IMR-90 (cell line): ENCODE results near the gene NCAPG2. TPM values are rescaled to one million over a fixed set of nuclear protein-coding genes. Genes with fewer than 3 reads are reported as not detected.

Experiments
- ATAC-seq: fragments of 200-7000 bp; cut with Tn5 transposase; 2 replicates; pipeline ENCODE4 v1.9.1; 2020; ENCODE audit warnings: low read depth, mild to moderate bottlenecking, moderate library complexity
- BruUV-seq: library from RNA; stranded (reverse); fragments of 400-500 nt; replicated peaks from 2 replicates; lab custom pipeline; 2021; lab: Mats Ljungman, UMichigan
- CTCF ChIA-PET: fragments of 300-600 bp; formaldehyde crosslinking; extraction: SDS; loops from one replicate; lab custom pipeline; 2021; ENCODE audit warnings: antibody characterized with exemption; lab: Yijun Ruan, JAX
- POLR2A ChIA-PET: fragments of 300-600 bp; sonication (Branson Sonifier 250); formaldehyde crosslinking; loops from one replicate; lab custom pipeline; 2022; ENCODE audit warnings: antibody characterized with exemption; ENCODE audit not compliant: unreplicated experiment; lab: Charles Lee
- DNase-seq: peaks from one replicate; pipeline ENCODE4 v3.0.0; 2013
- H2AFZ ChIP-seq: replicated peaks from 2 replicates; pipeline ENCODE3; 2013; ENCODE audit warnings: low read length, mild to moderate bottlenecking; ENCODE audit not compliant: poor library complexity
- H2AK5ac ChIP-seq: 2 replicates; pipeline ENCODE4 v1.6.1; 2013; ENCODE audit warnings: low read depth, low read length, inconsistent platforms
- H2AK9ac ChIP-seq: replicated peaks from 2 replicates; pipeline ENCODE3; 2013; ENCODE audit warnings: mild to moderate bottlenecking, low read depth, low read length, moderate library complexity; ENCODE audit not compliant: poor library complexity
- H2BK120ac ChIP-seq: 2 replicates; pipeline ENCODE4 v1.6.1; 2013; ENCODE audit warnings: low read depth, low read length, inconsistent platforms
- H2BK15ac ChIP-seq: 3 replicates; pipeline ENCODE4 v1.6.1; 2013; ENCODE audit warnings: low read depth, low read length, inconsistent platforms
- H2BK20ac ChIP-seq: 2 replicates; pipeline ENCODE4 v1.6.1; 2013; ENCODE audit warnings: low read depth, mild to moderate bottlenecking, inconsistent platforms, low read length, moderate library complexity
- H2BK5ac ChIP-seq: 2 replicates; pipeline ENCODE4 v1.6.1; 2013; ENCODE audit warnings: mild to moderate bottlenecking, low read depth, low read length, inconsistent platforms; ENCODE audit not compliant: poor library complexity, severe bottlenecking
- H3K14ac ChIP-seq: replicated peaks from 2 replicates; pipeline ENCODE4 v1.6.1; 2013; ENCODE audit warnings: low read depth, low read length, inconsistent platforms
- H3K18ac ChIP-seq: 2 replicates; pipeline ENCODE4 v1.6.1; 2013; ENCODE audit warnings: low read depth, low read length, control low read depth
- H3K23ac ChIP-seq: 2 replicates; pipeline ENCODE4 v1.6.1; 2013; ENCODE audit warnings: low read depth, low read length, inconsistent platforms
- H3K27ac ChIP-seq: 2 replicates; pipeline ENCODE4 v1.5.1; 2013; ENCODE audit warnings: mild to moderate bottlenecking, control low read depth, low read length; ENCODE audit not compliant: insufficient read depth
- H3K27me3 ChIP-seq: 2 replicates; pipeline ENCODE4 v1.6.1; 2013; ENCODE audit warnings: low read length; ENCODE audit not compliant: control insufficient read depth, insufficient read depth
- H3K36me3 ChIP-seq: 2 replicates; pipeline ENCODE4 v1.6.1; 2013; ENCODE audit warnings: low read length, mixed read lengths; ENCODE audit not compliant: control insufficient read depth, insufficient read depth
- H3K4ac ChIP-seq: 2 replicates; pipeline ENCODE4 v1.6.1; 2013; ENCODE audit warnings: low read depth, low read length, inconsistent platforms
- H3K4me1 ChIP-seq: 2 replicates; pipeline ENCODE4 v1.6.1; 2013; ENCODE audit warnings: low read length, mixed read lengths; ENCODE audit not compliant: control insufficient read depth, insufficient read depth
- H3K4me2 ChIP-seq: 2 replicates; pipeline ENCODE4 v1.6.1; 2013; ENCODE audit warnings: low read depth, mild to moderate bottlenecking, control low read depth, low read length, moderate library complexity
- H3K4me3 ChIP-seq: 2 replicates; pipeline ENCODE4 v1.5.1; 2013; ENCODE audit warnings: low read depth, mild to moderate bottlenecking, control low read depth, low read length, moderate library complexity; ENCODE audit not compliant: insufficient read depth
- H3K56ac ChIP-seq: 2 replicates; pipeline ENCODE4 v1.6.1; 2013; ENCODE audit warnings: low read length, inconsistent platforms; ENCODE audit not compliant: insufficient read depth; ENCODE audit errors: extremely low read depth
- H3K79me1 ChIP-seq, 2 experiments: 2 replicates each; pipeline ENCODE4 v1.6.1; 2013; ENCODE audit warnings: low read length in 2 of 2, inconsistent platforms in 1 of 2, low read depth in 1 of 2
- H3K9ac ChIP-seq: 2 replicates; pipeline ENCODE4 v1.6.1; 2013; ENCODE audit warnings: low read depth, low read length, control low read depth
- H3K9me1 ChIP-seq: 2 replicates; pipeline ENCODE4 v1.6.1; 2013; ENCODE audit warnings: low read length, inconsistent platforms; ENCODE audit not compliant: insufficient read depth
- H3K9me3 ChIP-seq: 2 replicates; pipeline ENCODE4 v1.6.1; 2013; ENCODE audit warnings: low read length; ENCODE audit not compliant: control insufficient read depth, insufficient read depth
- H4K20me1 ChIP-seq: 2 replicates; pipeline ENCODE4 v1.6.1; 2013; ENCODE audit warnings: low read length, inconsistent platforms; ENCODE audit not compliant: insufficient read depth
- H4K5ac ChIP-seq: 2 replicates; pipeline ENCODE4 v1.6.1; 2013; ENCODE audit warnings: mild to moderate bottlenecking, low read depth, low read length, control low read depth
- H4K8ac ChIP-seq, 2 experiments: 2 replicates each; pipeline ENCODE4 v1.6.1; 2013; ENCODE audit warnings: low read depth in 2 of 2, low read length in 2 of 2, control low read depth in 1 of 2, inconsistent platforms in 1 of 2
- H4K91ac ChIP-seq: 2 replicates; pipeline ENCODE4 v1.6.1; 2013; ENCODE audit warnings: low read depth, low read length, inconsistent platforms; ENCODE audit not compliant: insufficient read depth
- BHLHE40 ChIP-seq: fragments of 150-350 bp; IDR thresholded peaks from 2 replicates; pipeline ENCODE4 v1.6.1; 2016; ENCODE audit warnings: mild to moderate bottlenecking, low read depth, low read length
- CEBPB ChIP-seq: IDR thresholded peaks from 2 replicates; pipeline ENCODE4 v1.6.1; 2012; ENCODE audit warnings: low read depth, low read length, improper control_type of control experiment
- CHD1 ChIP-seq: IDR thresholded peaks from 2 replicates; pipeline ENCODE4 v1.6.1; 2012; ENCODE audit warnings: low read depth, low read length, improper control_type of control experiment
- FOS ChIP-seq: fragments of 150-350 bp; IDR thresholded peaks from 2 replicates; pipeline ENCODE4 v1.6.1; 2016; ENCODE audit warnings: low read depth, low read length
- MAFK ChIP-seq: IDR thresholded peaks from 2 replicates; pipeline ENCODE4 v1.6.1; 2012; ENCODE audit warnings: low read depth, low read length, improper control_type of control experiment
- MAZ ChIP-seq: IDR thresholded peaks from 2 replicates; pipeline ENCODE4 v1.6.1; 2012; ENCODE audit warnings: low read depth, mild to moderate bottlenecking, low read length, improper control_type of control experiment, moderate library complexity, borderline replicate concordance
- MXI1 ChIP-seq: IDR thresholded peaks from 2 replicates; pipeline ENCODE4 v1.6.1; 2012; ENCODE audit warnings: low read depth, mild to moderate bottlenecking, low read length, moderate library complexity, borderline replicate concordance
- NFE2L2 ChIP-seq: fragments of 150-350 bp; IDR thresholded peaks from 2 replicates; pipeline ENCODE4 v1.6.1; 2016; ENCODE audit warnings: low read depth, mild to moderate bottlenecking, low read length
- POLR2A ChIP-seq: IDR thresholded peaks from 2 replicates; pipeline ENCODE4 v1.6.1; 2012; ENCODE audit warnings: mild to moderate bottlenecking, low read depth, low read length
- RAD21 ChIP-seq: IDR thresholded peaks from 2 replicates; pipeline ENCODE4 v1.6.1; 2012; ENCODE audit warnings: low read length, improper control_type of control experiment
- RCOR1 ChIP-seq: IDR thresholded peaks from 2 replicates; pipeline ENCODE4 v1.6.1; 2012; ENCODE audit warnings: mild to moderate bottlenecking, low read length, improper control_type of control experiment; ENCODE audit not compliant: insufficient replicate concordance
- RFX5 ChIP-seq: IDR thresholded peaks from 2 replicates; pipeline ENCODE4 v1.8.0; 2012; ENCODE audit warnings: low read depth, mild to moderate bottlenecking, low read length, moderate library complexity
- SMC3 ChIP-seq: fragments of 150-350 bp; IDR thresholded peaks from 2 replicates; pipeline ENCODE4 v1.6.1; 2016; ENCODE audit warnings: low read depth, mild to moderate bottlenecking, antibody characterized with exemption, low read length, moderate library complexity
- USF2 ChIP-seq: fragments of 150-350 bp; IDR thresholded peaks from 2 replicates; pipeline ENCODE4 v1.6.1; 2017; ENCODE audit warnings: mild to moderate bottlenecking, antibody characterized with exemption, low read length, low read depth
- WGBS, 2 experiments: methylation state at CpG; one replicate each; pipeline versions ENCODE4 v1.1.5 to v1.1.7; 2013; ENCODE audit warnings: missing lambda C conversion rate in 2 of 2; ENCODE audit not compliant: insufficient read length in 1 of 2; ENCODE audit errors: extremely low coverage in 2 of 2; 5-methylcytosine and 5-hydroxymethylcytosine counted together
- dilution Hi-C: fragments of 300-500 bp; cut with HindIII; formaldehyde crosslinking; loops from one replicate; pipeline ENCODE4 v1.14.3; 2018; ENCODE audit warnings: low sequenced_read_pairs; ENCODE audit not compliant: unreplicated experiment
- in situ Hi-C: fragments of 300-500 bp; cut with MboI; formaldehyde crosslinking; loops from 3 replicates; pipeline ENCODE4 v1.14.3; 2019; ENCODE audit warnings: low sequenced_read_pairs, inconsistent platforms, mixed read lengths
- intact Hi-C: fragments of 100-400 bp; cut with micrococcal nuclease; formaldehyde crosslinking; loops from 2 replicates; pipeline ENCODE4 v1.10.0; 2022
- polyA plus RNA-seq, 3 experiments: library from polyadenylated mRNA; depleted of rRNA; stranded (reverse); fragments of >200 nt; gene quantifications; 2 replicates each; pipeline ENCODE4 v1.2.3, GENCODE V29; 2012; ENCODE audit warnings: low replicate concordance in 1 of 3
- total RNA-seq: library from RNA; depleted of rRNA; stranded (reverse); fragments of >200 nt; gene quantifications from 2 replicates; pipeline ENCODE4 v1.2.3, GENCODE V29; 2012
- TF ChIP-seq, protein P1 (sequence below): fragments of 150-350 bp; IDR thresholded peaks from 2 replicates; pipeline ENCODE4 v1.6.1; 2016; ENCODE audit warnings: low read depth, mild to moderate bottlenecking, low read length, moderate library complexity, borderline replicate concordance
- TF ChIP-seq, protein P2 (sequence below): conservative IDR thresholded peaks from 2 replicates; pipeline ENCODE4 v1.5.1; 2012; ENCODE audit warnings: mild to moderate bottlenecking, low read depth, low read length, improper control_type of control experiment

NCAPG2 gene
- total and polyA plus RNA-seq, 2 of the 4 experiments (the other 2 are of a cell fraction), result 25.6 to 25.8 TPM

GRCh38 chr7:158606129-158606528 lies 98.5 kb downstream of the NCAPG2 start:
- no peaks in the 10 kb centered on the region for H3K4me1 ChIP-seq
- no peak overlapping the region for H4K5ac ChIP-seq
- no peak overlapping the region for H2BK5ac ChIP-seq
- no peaks in the 10 kb centered on the region for H3K9me3 ChIP-seq
- TF ChIP-seq RAD21, result no peak
- TF ChIP-seq USF2, result no peak
- no peak for TF ChIP-seq MAZ
- TF ChIP-seq MXI1, result no peak
- TF ChIP-seq MAFK, result no peak
- TF ChIP-seq BHLHE40, result no peak
- TF ChIP-seq POLR2A, result no peak
- TF ChIP-seq CEBPB, result no peak
- TF ChIP-seq SMC3, result no peak
- TF ChIP-seq, protein P1, sequence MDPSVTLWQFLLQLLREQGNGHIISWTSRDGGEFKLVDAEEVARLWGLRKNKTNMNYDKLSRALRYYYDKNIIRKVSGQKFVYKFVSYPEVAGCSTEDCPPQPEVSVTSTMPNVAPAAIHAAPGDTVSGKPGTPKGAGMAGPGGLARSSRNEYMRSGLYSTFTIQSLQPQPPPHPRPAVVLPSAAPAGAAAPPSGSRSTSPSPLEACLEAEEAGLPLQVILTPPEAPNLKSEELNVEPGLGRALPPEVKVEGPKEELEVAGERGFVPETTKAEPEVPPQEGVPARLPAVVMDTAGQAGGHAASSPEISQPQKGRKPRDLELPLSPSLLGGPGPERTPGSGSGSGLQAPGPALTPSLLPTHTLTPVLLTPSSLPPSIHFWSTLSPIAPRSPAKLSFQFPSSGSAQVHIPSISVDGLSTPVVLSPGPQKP, result no peak
- no peak for TF ChIP-seq RCOR1
- TF ChIP-seq NFE2L2, result no peak
- TF ChIP-seq FOS, result no peak
- no peak for TF ChIP-seq RFX5
- TF ChIP-seq, protein P2, sequence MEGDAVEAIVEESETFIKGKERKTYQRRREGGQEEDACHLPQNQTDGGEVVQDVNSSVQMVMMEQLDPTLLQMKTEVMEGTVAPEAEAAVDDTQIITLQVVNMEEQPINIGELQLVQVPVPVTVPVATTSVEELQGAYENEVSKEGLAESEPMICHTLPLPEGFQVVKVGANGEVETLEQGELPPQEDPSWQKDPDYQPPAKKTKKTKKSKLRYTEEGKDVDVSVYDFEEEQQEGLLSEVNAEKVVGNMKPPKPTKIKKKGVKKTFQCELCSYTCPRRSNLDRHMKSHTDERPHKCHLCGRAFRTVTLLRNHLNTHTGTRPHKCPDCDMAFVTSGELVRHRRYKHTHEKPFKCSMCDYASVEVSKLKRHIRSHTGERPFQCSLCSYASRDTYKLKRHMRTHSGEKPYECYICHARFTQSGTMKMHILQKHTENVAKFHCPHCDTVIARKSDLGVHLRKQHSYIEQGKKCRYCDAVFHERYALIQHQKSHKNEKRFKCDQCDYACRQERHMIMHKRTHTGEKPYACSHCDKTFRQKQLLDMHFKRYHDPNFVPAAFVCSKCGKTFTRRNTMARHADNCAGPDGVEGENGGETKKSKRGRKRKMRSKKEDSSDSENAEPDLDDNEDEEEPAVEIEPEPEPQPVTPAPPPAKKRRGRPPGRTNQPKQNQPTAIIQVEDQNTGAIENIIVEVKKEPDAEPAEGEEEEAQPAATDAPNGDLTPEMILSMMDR, result no peak
- TF ChIP-seq CHD1, result no peak
- ATAC-seq (no peak), DNase-seq (no peak)
- H2BK15ac ChIP-seq, result no peak overlapping the region
- no peaks in the 10 kb centered on the region for H3K27me3 ChIP-seq
- WGBS, 2 experiments, result 100% methylated on average over 1 of the region's 4 CpGs; no CpG with 5 or more reads in 1 of the 2 experiments
- intact Hi-C loops, result no loop called here
- no peak overlapping the region for H3K9ac ChIP-seq
- BruUV-seq, result no TSS peak
- H3K14ac ChIP-seq, result no peak overlapping the region
- H2AK9ac ChIP-seq, result no peak overlapping the region
- H3K23ac ChIP-seq, result no peak overlapping the region
- H3K27ac ChIP-seq, result no peak overlapping the region
- no peak overlapping the region for H3K56ac ChIP-seq
- no peaks in the 10 kb centered on the region for H3K79me1 ChIP-seq
- dilution Hi-C loops, result no loop called here
- CTCF ChIA-PET, result no interaction called here
- H2BK120ac ChIP-seq, result no peak overlapping the region
- POLR2A ChIA-PET, result no interaction called here
- in situ Hi-C loops, result no loop called here
- H3K36me3 ChIP-seq, result peaks cover 3% of the 10 kb centered on the region; the same call in 1 of the 2 replicates
- no peak overlapping the region for H4K8ac ChIP-seq
- H3K4me2 ChIP-seq, result no peak overlapping the region
- no peaks in the 10 kb centered on the region; the same call in 1 of the 2 replicates for H3K9me1 ChIP-seq
- no peak overlapping the region for H3K4me3 ChIP-seq
- no peak overlapping the region for H2AFZ ChIP-seq
- no peak overlapping the region for H2BK20ac ChIP-seq
- no peak overlapping the region for H3K4ac ChIP-seq
- H2AK5ac ChIP-seq, result no peak overlapping the region
- H4K20me1 ChIP-seq, result no peaks in the 10 kb centered on the region
- H4K91ac ChIP-seq, result no peak overlapping the region
- no peak overlapping the region for H3K18ac ChIP-seq
